HG03558 (cell line): ENCODE measurements around the gene RBM33.
A peak's percentile ranks its signal among the peaks of the same experiment; 100 is the strongest.

Experiments used
- ATAC-seq: cut with Tn5 transposase; IDR thresholded peaks from one replicate; pipeline ENCODE4 v1.9.1; 2021; ENCODE audit warnings: moderate number of reproducible peaks; ENCODE audit not compliant: unreplicated experiment; ENCODE audit errors: extremely low read depth

Gene RBM33

GRCh38 chr7:155717010-155717744, 72.7 kb downstream of the RBM33 start:
- ATAC-seq = no peak

- ATAC-seq = peak; percentile 26
These were observed 76.6 kb downstream of the RBM33 start for GRCh38 chr7:155721056-155721455.

- peak; percentile 36 for ATAC-seq
These were observed 77.7 kb downstream of the RBM33 start for GRCh38 chr7:155722118-155722517.

- no peak for ATAC-seq
These were observed 78.5 kb downstream of the RBM33 start for GRCh38 chr7:155722936-155723335.

GRCh38 chr7:155724327-155725005, 80.0 kb downstream of the RBM33 start:
- ATAC-seq = peak; percentile 44

GRCh38 chr7:155725006-155725355, 80.5 kb downstream of the RBM33 start:
- ATAC-seq = no peak

GRCh38 chr7:155727616-155728015, 83.2 kb downstream of the RBM33 start:
- no peak for ATAC-seq

GRCh38 chr7:155728116-155728515, 83.7 kb downstream of the RBM33 start:
- ATAC-seq = no peak

GRCh38 chr7:155729847-155730246, 85.4 kb downstream of the RBM33 start:
- no peak for ATAC-seq

- ATAC-seq = no peak
These were observed 86.9 kb downstream of the RBM33 start for GRCh38 chr7:155731380-155731779.

GRCh38 chr7:155731871-155732270, 87.4 kb downstream of the RBM33 start:
- ATAC-seq = no peak

GRCh38 chr7:155732286-155732685, 87.8 kb downstream of the RBM33 start:
- no peak for ATAC-seq

- ATAC-seq = no peak
These were observed 89.4 kb downstream of the RBM33 start for GRCh38 chr7:155733582-155734444.

GRCh38 chr7:155734445-155734809, 90.0 kb downstream of the RBM33 start:
- no peak for ATAC-seq

- no peak for ATAC-seq
These were observed 91.1 kb downstream of the RBM33 start for GRCh38 chr7:155735442-155736115.

- ATAC-seq = no peak
These were observed 93.1 kb downstream of the RBM33 start for GRCh38 chr7:155737590-155737989.

- no peak for ATAC-seq
These were observed 93.6 kb downstream of the RBM33 start for GRCh38 chr7:155738104-155738503.

GRCh38 chr7:155738652-155739537, 94.4 kb downstream of the RBM33 start:
- no peak for ATAC-seq

- ATAC-seq = no peak
These were observed 95.2 kb downstream of the RBM33 start for GRCh38 chr7:155739538-155740143.
